Activated T-cell treated with anti-CD3 and anti-CD28 coated beads, Interleukin-2, amount 50 U/mL, for 72 hours (primary cell): ENCODE measurements around the gene PPP1R3F. TPM values are rescaled to one million over a fixed set of nuclear protein-coding genes. Genes with fewer than 3 reads are reported as not detected.

Source experiments
- ATAC-seq, 2 donors: fragments of 150-1000 bp; cut with Tn5 transposase; replicated peaks in 1 of 2; 2 replicates each; pipeline ENCODE4 v1.10.0; 2021; ENCODE audit warnings: moderate library complexity in 2 of 2, mild to moderate bottlenecking in 1 of 2
- DNase-seq, 2 donors: peaks; one replicate each; pipeline ENCODE4 v3.0.0; 2021 to 2022; ENCODE audit warnings: mixed read lengths in 1 of 2
- H3K27ac Mint-ChIP-seq: one replicate; pipeline ENCODE4 v1.8.0; 2022; ENCODE audit warnings: mild to moderate bottlenecking, moderate library complexity, mixed read lengths
- H3K27me3 Mint-ChIP-seq: one replicate; pipeline ENCODE4 v1.8.0; 2022; ENCODE audit warnings: low read depth, mixed read lengths
- H3K36me3 Mint-ChIP-seq, 2 donors: one replicate each; pipeline ENCODE4 v1.8.0; 2022; ENCODE audit warnings: mixed read lengths in 2 of 2, mild to moderate bottlenecking in 1 of 2; ENCODE audit not compliant: insufficient read depth in 2 of 2
- H3K4me1 Mint-ChIP-seq: one replicate; pipeline ENCODE4 v1.8.0; 2022; ENCODE audit warnings: low read depth, mixed read lengths
- H3K4me3 Mint-ChIP-seq, 2 donors: one replicate each; pipeline ENCODE4 v1.8.0; 2022; ENCODE audit warnings: mild to moderate bottlenecking in 2 of 2, mixed read lengths in 2 of 2, moderate library complexity in 2 of 2
- H3K9me3 Mint-ChIP-seq, 2 donors: one replicate each; pipeline ENCODE4 v1.8.0; 2022; ENCODE audit warnings: mixed read lengths in 2 of 2
- total RNA-seq, 2 donors: library from RNA; stranded (reverse); gene quantifications; one replicate each; pipeline ENCODE4 v1.2.3, GENCODE V29; 2022

PPP1R3F gene
- total RNA-seq, 2 donors from 2014 or later: 9.8 to 16.1 TPM

GRCh38 chrX:49237060-49237459, 32.5 kb upstream of the PPP1R3F start:
- Mint-ChIP-seq H3K9me3 (no peaks in the 10 kb centered on the region), H3K36me3 (no peaks in the 10 kb centered on the region), H3K4me1 (peaks cover 15% of the 10 kb centered on the region), H3K4me3 (peak overlapping the region; percentile 93 to 95), H3K27me3 (no peaks in the 10 kb centered on the region), H3K27ac (peak overlapping the region; percentile 47)
- no peak for ATAC-seq
- no peak for DNase-seq

- Mint-ChIP-seq H3K4me1 (peaks cover 15% of the 10 kb centered on the region), H3K4me3 (no peak overlapping the region), H3K27me3 (no peaks in the 10 kb centered on the region), H3K9me3 (no peaks in the 10 kb centered on the region), H3K36me3 (no peaks in the 10 kb centered on the region), H3K27ac (no peak overlapping the region)
- ATAC-seq (no peak), DNase-seq (no peak)
Observed at GRCh38 chrX:49238735-49239134, 30.9 kb upstream of the PPP1R3F start.

- Mint-ChIP-seq H3K27me3 (no peaks in the 10 kb centered on the region), H3K4me3 (no peak overlapping the region), H3K36me3 (peaks cover 4% of the 10 kb centered on the region in 2 donors), H3K27ac (no peak overlapping the region), H3K4me1 (no peaks in the 10 kb centered on the region), H3K9me3 (no peaks in the 10 kb centered on the region)
- no peak for DNase-seq
- ATAC-seq: no peak
Observed at GRCh38 chrX:49242545-49243066, 27.0 kb upstream of the PPP1R3F start.

- H3K27me3 Mint-ChIP-seq: no peaks in the 10 kb centered on the region
- H3K36me3 Mint-ChIP-seq: peaks cover 4% of the 10 kb centered on the region in 2 donors
- no peaks in the 10 kb centered on the region for H3K4me1 Mint-ChIP-seq
- no peak overlapping the region for H3K27ac Mint-ChIP-seq
- ATAC-seq (no peak), DNase-seq (no peak)
- no peaks in the 10 kb centered on the region for H3K9me3 Mint-ChIP-seq
- no peak overlapping the region for H3K4me3 Mint-ChIP-seq
Observed at GRCh38 chrX:49243166-49243565, 26.4 kb upstream of the PPP1R3F start.

GRCh38 chrX:49244207-49244606, 25.4 kb upstream of the PPP1R3F start:
- Mint-ChIP-seq H3K4me3 (no peak overlapping the region), H3K36me3 (peaks cover 4% of the 10 kb centered on the region in 2 donors), H3K27me3 (no peaks in the 10 kb centered on the region), H3K27ac (no peak overlapping the region), H3K4me1 (no peaks in the 10 kb centered on the region), H3K9me3 (no peaks in the 10 kb centered on the region)
- no peak for DNase-seq
- no peak for ATAC-seq

- H3K4me1 Mint-ChIP-seq: peaks cover 8% of the 10 kb centered on the region
- H3K27me3 Mint-ChIP-seq: no peaks in the 10 kb centered on the region
- H3K36me3 Mint-ChIP-seq: peaks cover 4 to 6% of the 10 kb centered on the region in 2 donors
- no peak for ATAC-seq
- no peaks in the 10 kb centered on the region for H3K9me3 Mint-ChIP-seq
- H3K27ac Mint-ChIP-seq: peak overlapping the region; percentile 13
- no peak overlapping the region for H3K4me3 Mint-ChIP-seq
- DNase-seq: no peak
Observed at GRCh38 chrX:49246541-49246940, 23.1 kb upstream of the PPP1R3F start.

- no peak for ATAC-seq
- H3K27ac Mint-ChIP-seq: no peak overlapping the region
- H3K9me3 Mint-ChIP-seq: no peaks in the 10 kb centered on the region
- peaks cover 8% of the 10 kb centered on the region for H3K4me1 Mint-ChIP-seq
- H3K27me3 Mint-ChIP-seq: no peaks in the 10 kb centered on the region
- H3K4me3 Mint-ChIP-seq: no peak overlapping the region
- no peak for DNase-seq
- peaks cover 4 to 6% of the 10 kb centered on the region in 2 donors for H3K36me3 Mint-ChIP-seq
Observed at GRCh38 chrX:49247346-49247745, 22.2 kb upstream of the PPP1R3F start.

- Mint-ChIP-seq H3K9me3 (no peaks in the 10 kb centered on the region), H3K36me3 (peaks cover 4 to 6% of the 10 kb centered on the region in 2 donors), H3K27me3 (no peaks in the 10 kb centered on the region), H3K27ac (no peak overlapping the region), H3K4me3 (no peak overlapping the region), H3K4me1 (peaks cover 8% of the 10 kb centered on the region)
- no peak for DNase-seq
- ATAC-seq: no peak
Observed at GRCh38 chrX:49247916-49248811, 21.4 kb upstream of the PPP1R3F start.

- H3K4me1 Mint-ChIP-seq: peaks cover 8% of the 10 kb centered on the region
- H3K27me3 Mint-ChIP-seq: no peaks in the 10 kb centered on the region
- H3K9me3 Mint-ChIP-seq: no peaks in the 10 kb centered on the region
- H3K4me3 Mint-ChIP-seq: no peak overlapping the region
- no peak for DNase-seq
- peaks cover 4% of the 10 kb centered on the region in 2 donors for H3K36me3 Mint-ChIP-seq
- no peak for ATAC-seq
- H3K27ac Mint-ChIP-seq: no peak overlapping the region
Observed at GRCh38 chrX:49249071-49249470, 20.5 kb upstream of the PPP1R3F start.

- H3K27ac Mint-ChIP-seq: no peak overlapping the region
- H3K27me3 Mint-ChIP-seq: no peaks in the 10 kb centered on the region
Observed at GRCh38 chrX:49249616-49250015, 20.0 kb upstream of the PPP1R3F start.

GRCh38 chrX:49250066-49250465, 19.5 kb upstream of the PPP1R3F start:
- Mint-ChIP-seq H3K9me3 (no peaks in the 10 kb centered on the region), H3K27ac (no peak overlapping the region), H3K27me3 (no peaks in the 10 kb centered on the region), H3K4me1 (peaks cover 8% of the 10 kb centered on the region), H3K4me3 (no peak overlapping the region), H3K36me3 (peaks cover under 1 to 2% of the 10 kb centered on the region in 2 donors)
- ATAC-seq (no peak), DNase-seq (no peak)

More at GRCh38 chrX:49249616-49250015, 20.0 kb upstream of the PPP1R3F start:
- no peak overlapping the region for H3K4me3 Mint-ChIP-seq
- peaks cover 2 to 4% of the 10 kb centered on the region in 2 donors for H3K36me3 Mint-ChIP-seq
- peaks cover 8% of the 10 kb centered on the region for H3K4me1 Mint-ChIP-seq
- DNase-seq (no peak), ATAC-seq (no peak)
- no peaks in the 10 kb centered on the region for H3K9me3 Mint-ChIP-seq

- ATAC-seq: peak in 1 of 2 donors; percentile 36
- H3K36me3 Mint-ChIP-seq: peaks cover 0 to 3% of the 10 kb centered on the region in 2 donors
- no peak for DNase-seq
- H3K4me3 Mint-ChIP-seq: no peak overlapping the region
- no peaks in the 10 kb centered on the region for H3K9me3 Mint-ChIP-seq
- peaks cover 8% of the 10 kb centered on the region for H3K4me1 Mint-ChIP-seq
- no peaks in the 10 kb centered on the region for H3K27me3 Mint-ChIP-seq
- H3K27ac Mint-ChIP-seq: peak overlapping the region; percentile 25
Observed at GRCh38 chrX:49250578-49250977, 19.0 kb upstream of the PPP1R3F start.

GRCh38 chrX:49251325-49251724, 18.3 kb upstream of the PPP1R3F start:
- peaks cover 0 to 3% of the 10 kb centered on the region in 2 donors for H3K36me3 Mint-ChIP-seq

More at GRCh38 chrX:49251325-49251724, 18.3 kb upstream of the PPP1R3F start:
- ATAC-seq (no peak), DNase-seq (no peak)
- no peaks in the 10 kb centered on the region for H3K27me3 Mint-ChIP-seq
- H3K9me3 Mint-ChIP-seq: no peaks in the 10 kb centered on the region
- no peak overlapping the region for H3K4me3 Mint-ChIP-seq
- H3K27ac Mint-ChIP-seq: no peak overlapping the region
- peaks cover 8% of the 10 kb centered on the region for H3K4me1 Mint-ChIP-seq
